ENCODE data around the gene VWF.

GRCh38 chr12:6076776-6077691, 47.4 kb downstream of the VWF start:
- no peak for TF ChIP-seq CTCF (IDR thresholded peaks at IDR 0.05 in 4 of 5, conservative IDR thresholded peaks at IDR 0.05 in 1 of 5)
- no peak for TF ChIP-seq POLR2A (IDR thresholded peaks at IDR 0.05)

Measured in gastrocnemius medialis (tissue), 4 donors.